RWPE1 (cell line): ENCODE measurements around the gene TRPM1.

ENCODE experiments used
- CTCF ChIA-PET: fragments of 350-600 bp; sonication (Branson Sonifier 250); formaldehyde crosslinking; extraction: SDS; loops from one replicate; lab custom pipeline; 2021; lab: Yijun Ruan, JAX
- POLR2A ChIA-PET: fragments of 400-600 bp; formaldehyde crosslinking; extraction: SDS; loops from one replicate; lab custom pipeline; 2020; ENCODE audit warnings: antibody characterized with exemption; ENCODE audit not compliant: low non-redundant PET; lab: Yijun Ruan, JAX
- DNase-seq: peaks from one replicate; pipeline ENCODE4 v3.0.0; 2012; ENCODE audit warnings: low spot score
- H3K27ac ChIP-seq: fragments of 450-650 bp; 2 replicates; pipeline ENCODE4 v1.5.1; 2017
- TF ChIP-seq, protein P1 (sequence below): fragments of 450-650 bp; conservative IDR thresholded peaks from 2 replicates; pipeline ENCODE4 v1.5.1; 2017; ENCODE audit warnings: low read depth, mild to moderate bottlenecking

TRPM1 gene

DNA sequence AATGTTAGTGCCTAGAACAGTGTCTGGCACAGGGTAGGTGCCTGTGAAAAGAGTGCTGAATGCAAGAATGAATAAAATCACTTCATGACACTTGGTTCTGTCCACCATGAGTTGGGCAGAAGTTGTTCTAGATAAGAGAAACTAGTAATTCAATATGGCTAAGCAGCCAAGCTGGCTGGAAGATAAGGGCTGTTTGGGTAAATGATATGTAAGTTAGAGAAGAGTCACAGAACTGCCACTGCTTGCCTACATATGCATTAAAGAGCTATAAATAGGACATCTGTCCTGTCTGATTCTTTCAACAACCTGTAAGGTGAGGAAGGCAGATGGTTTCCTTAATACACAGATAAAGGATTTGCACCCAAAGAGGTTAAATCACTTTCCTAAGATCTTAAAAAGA is 123.2 kb downstream of the TRPM1 start:
- ChIA-PET CTCF (interaction anchor here (0.7 to 1.4 kb wide), 3 partner anchors 51 to 1165 kb away, joined by 3 to 6 read pairs (median 3); no protein-coding TSS in a partner anchor), POLR2A (no interaction called here)
- no peak overlapping the region for H3K27ac ChIP-seq
- TF ChIP-seq, protein P1, sequence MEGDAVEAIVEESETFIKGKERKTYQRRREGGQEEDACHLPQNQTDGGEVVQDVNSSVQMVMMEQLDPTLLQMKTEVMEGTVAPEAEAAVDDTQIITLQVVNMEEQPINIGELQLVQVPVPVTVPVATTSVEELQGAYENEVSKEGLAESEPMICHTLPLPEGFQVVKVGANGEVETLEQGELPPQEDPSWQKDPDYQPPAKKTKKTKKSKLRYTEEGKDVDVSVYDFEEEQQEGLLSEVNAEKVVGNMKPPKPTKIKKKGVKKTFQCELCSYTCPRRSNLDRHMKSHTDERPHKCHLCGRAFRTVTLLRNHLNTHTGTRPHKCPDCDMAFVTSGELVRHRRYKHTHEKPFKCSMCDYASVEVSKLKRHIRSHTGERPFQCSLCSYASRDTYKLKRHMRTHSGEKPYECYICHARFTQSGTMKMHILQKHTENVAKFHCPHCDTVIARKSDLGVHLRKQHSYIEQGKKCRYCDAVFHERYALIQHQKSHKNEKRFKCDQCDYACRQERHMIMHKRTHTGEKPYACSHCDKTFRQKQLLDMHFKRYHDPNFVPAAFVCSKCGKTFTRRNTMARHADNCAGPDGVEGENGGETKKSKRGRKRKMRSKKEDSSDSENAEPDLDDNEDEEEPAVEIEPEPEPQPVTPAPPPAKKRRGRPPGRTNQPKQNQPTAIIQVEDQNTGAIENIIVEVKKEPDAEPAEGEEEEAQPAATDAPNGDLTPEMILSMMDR = no peak
- DNase-seq = no peak

DNA sequence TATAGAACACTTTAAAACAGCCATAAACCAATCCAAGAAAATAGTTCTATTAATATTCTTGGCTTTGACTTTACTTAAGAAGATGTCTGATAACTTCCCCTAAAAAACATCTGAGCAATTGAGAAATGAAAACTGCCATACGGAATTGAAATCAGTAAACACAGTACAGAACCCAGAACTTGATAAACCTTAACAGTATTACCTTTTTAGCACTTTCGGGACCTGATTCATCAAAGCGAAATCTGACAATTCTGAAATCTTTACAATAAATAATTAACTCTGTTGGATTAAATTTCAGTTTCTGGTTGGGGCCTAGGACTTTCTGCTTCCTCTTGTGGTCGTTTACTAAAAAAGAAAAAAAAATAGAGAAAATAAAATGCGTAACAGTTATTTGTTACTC is 127.4 kb downstream of the TRPM1 start:
- TF ChIP-seq, protein P1 = no peak
- DNase-seq = no peak
- POLR2A ChIA-PET = no interaction called here
- CTCF ChIA-PET = interaction anchor here (0.6 kb wide), 1 partner anchor 155 kb away, joined by 3 read pairs; no protein-coding TSS in a partner anchor
- no peak overlapping the region for H3K27ac ChIP-seq

DNA sequence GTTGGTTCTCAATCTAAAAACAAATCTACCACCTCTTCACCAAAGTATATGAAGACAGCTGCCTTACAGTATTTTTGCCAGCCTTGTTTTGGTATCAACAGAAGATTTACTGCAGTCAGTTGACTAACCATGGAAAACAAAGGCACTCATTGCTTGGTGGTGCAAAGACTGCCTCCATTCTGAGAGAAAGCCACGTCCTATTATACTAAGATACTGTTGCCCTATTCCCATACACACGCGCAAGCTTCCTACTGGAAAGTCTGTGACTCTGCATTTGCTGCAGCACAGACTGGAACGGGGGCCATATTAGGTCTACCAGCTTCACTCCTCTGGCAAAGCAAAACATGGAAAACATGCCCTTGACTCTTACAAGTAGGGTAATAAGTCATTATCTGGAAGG is 128.1 kb downstream of the TRPM1 start:
- no peak overlapping the region for H3K27ac ChIP-seq
- TF ChIP-seq, protein P1 = no peak
- POLR2A ChIA-PET = no interaction called here
- CTCF ChIA-PET = no interaction called here
- DNase-seq = no peak

DNA sequence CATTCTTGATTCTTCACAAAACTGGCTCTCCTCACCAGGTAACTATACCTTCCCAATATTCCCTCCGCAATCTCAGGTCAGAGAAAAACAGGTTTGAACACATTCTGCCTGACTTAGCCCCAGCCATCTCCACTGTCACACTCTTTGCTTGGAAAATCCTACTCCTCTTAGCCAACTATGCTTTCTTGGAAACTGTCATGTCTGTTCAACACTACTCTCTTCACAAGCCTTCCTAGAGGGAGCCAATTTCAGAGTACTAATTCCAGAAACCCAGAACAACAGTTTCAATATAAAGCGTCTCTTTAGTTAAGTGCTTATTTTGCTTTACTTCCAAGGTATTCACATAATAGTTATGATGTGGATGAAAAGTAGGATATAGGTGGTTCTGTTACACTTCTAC is 131.8 kb downstream of the TRPM1 start:
- no peak overlapping the region for H3K27ac ChIP-seq
- POLR2A ChIA-PET = no interaction called here
- DNase-seq = no peak
- TF ChIP-seq, protein P1 = no peak
- CTCF ChIA-PET = no interaction called here

DNA sequence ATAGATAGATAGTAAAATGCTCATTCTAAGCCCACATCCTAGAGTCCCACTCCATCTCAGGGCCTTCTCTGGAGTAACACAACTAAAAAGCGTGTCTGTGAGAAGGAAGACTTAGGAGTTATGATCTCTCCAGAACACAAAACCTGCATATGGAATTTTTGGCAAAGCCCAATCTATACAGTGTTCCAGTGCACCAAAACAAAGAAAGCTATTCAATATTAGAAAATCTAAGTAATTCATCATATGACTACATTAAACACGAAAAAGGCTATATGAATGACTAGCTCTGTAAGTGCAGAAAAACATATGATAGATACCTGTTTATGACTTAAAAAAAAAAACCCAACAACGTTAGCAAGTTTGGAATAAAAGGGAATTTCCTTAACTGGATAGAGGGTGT is 137.8 kb downstream of the TRPM1 start:
- no peak overlapping the region for H3K27ac ChIP-seq
- POLR2A ChIA-PET = no interaction called here
- TF ChIP-seq, protein P1 = no peak
- CTCF ChIA-PET = interaction anchor here (0.6 to 1.2 kb wide), 3 partner anchors 18 to 165 kb away, joined by 3 to 5 read pairs (median 3); no protein-coding TSS in a partner anchor
- no peak for DNase-seq

DNA sequence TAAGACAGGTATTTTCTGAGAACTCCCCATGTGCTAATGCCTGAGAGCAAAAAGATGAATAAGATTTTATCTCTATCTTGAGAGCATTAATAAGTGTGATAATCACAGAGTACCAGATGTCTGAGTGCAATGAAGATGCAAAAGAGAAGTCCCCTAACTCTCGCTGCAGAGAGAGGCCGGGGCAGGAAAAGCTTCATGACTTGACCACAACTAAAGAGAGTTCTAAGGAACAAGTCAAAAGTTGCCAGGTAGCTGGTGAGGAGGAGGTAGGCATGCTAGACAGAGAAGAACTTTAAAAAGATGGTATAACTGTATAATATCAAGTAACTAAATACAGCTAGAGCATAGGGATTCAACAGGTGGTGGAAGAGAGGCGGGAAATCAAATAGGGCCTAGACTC is 138.9 kb downstream of the TRPM1 start:
- CTCF ChIA-PET = interaction anchor here (1.2 kb wide), 1 partner anchor 166 kb away, joined by 5 read pairs; no protein-coding TSS in a partner anchor

More for the DNA sequence above, 138.9 kb downstream of the TRPM1 start:
- no peak for DNase-seq
- TF ChIP-seq, protein P1 = no peak
- POLR2A ChIA-PET = no interaction called here
- H3K27ac ChIP-seq = no peak overlapping the region
